ENCODE data around the gene HOXA7. TPM values are rescaled to one million over a fixed set of nuclear protein-coding genes. Genes with fewer than 3 reads are reported as not detected.

HOXA7 gene
- total and polyA plus RNA-seq, 2 of the 8 experiments (the other 6 are each of a cell fraction or from before 2014, with no cell fraction given): 0.03 TPM; not detected in 1

DNA sequence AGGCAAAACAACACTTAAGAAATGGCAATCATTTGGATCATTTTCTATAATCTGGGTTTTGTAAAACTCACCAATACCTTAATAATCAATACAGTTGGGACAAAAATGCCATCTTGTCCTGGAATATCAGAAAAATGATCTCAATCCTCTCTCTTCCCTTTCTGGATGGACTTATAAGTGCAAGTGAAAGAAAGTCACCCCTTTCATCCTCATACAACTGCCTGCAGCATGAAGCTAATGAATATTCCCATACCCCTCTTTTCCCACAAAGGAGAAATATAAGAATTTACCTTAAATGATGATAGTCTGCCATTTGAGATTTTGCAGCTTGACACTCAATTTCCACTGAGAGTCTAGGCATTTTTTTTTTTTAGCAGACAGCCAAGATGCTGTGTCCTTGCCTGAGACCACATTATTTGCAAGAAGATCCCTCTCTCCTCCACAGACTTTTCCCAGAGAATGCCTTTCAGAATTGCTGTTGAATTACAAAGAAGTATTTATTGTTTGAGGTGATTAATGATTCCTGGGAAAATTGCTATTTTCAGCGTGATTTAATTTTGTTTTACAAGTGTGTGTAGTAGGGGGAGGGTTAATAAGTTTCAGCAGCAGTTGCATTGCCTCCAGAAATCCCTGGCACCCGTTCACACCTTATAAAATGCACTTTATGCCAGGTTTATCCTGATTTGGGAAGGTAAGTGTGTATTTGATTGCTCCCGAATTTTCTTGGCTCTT is 29.7 kb downstream of the HOXA7 start:
- Histone ChIP-seq H3K23ac (ENCODE audit: insufficient read length) (no peak overlapping the region), H4K20me1 (replicated peaks in 1 of 2; ENCODE audit: control insufficient read depth in 1 of 2, insufficient read depth in 2 of 2, low read length in 2 of 2) (peaks cover 23 to 35% of the 10 kb centered on the region in 2 experiments), H3K4me3 (ENCODE audit: extremely low read depth in 1 of 4, insufficient read depth in 2 of 4, low read depth in 3 of 4, low read length in 4 of 4) (no peak overlapping the region), H2AFZ (ENCODE audit: low read length) (no peak overlapping the region), H3K23me2 (ENCODE audit: low read depth, low read length) (peaks cover 4% of the 10 kb centered on the region; the same call in 1 of the 2 replicates), H4K5ac (ENCODE audit: insufficient read length, low read depth, low read length) (no peak overlapping the region), H3K36me3 (ENCODE audit: control insufficient read depth in 2 of 4, insufficient read depth in 4 of 4, low read length in 3 of 4) (peaks cover 0 to 11% (median 0%) of the 10 kb centered on the region in 4 experiments; a peak in 2 of 8 replicates), H3K79me2 (ENCODE audit: control insufficient read depth in 1 of 2, insufficient read depth in 2 of 2, low read length in 2 of 2) (no peaks in the 10 kb centered on the region), H3K27ac (ENCODE audit: low read depth, low read length) (no peak overlapping the region), H3K56ac (replicated peaks; ENCODE audit: insufficient read length, low read depth, low read length) (no peak overlapping the region), H3K79me1 (ENCODE audit: low read depth, low read length) (no peaks in the 10 kb centered on the region), H4K91ac (replicated peaks; ENCODE audit: insufficient read length, low read length) (no peak overlapping the region), H4K8ac (ENCODE audit: extremely low read depth, insufficient read depth, low read length) (no peak overlapping the region), H3K4me2 (ENCODE audit: insufficient read depth in 1 of 2, low read depth in 2 of 2, low read length in 2 of 2) (no peak overlapping the region), H2BK15ac (ENCODE audit: low read length) (no peak overlapping the region), H2BK12ac (ENCODE audit: low read depth, low read length) (no peak overlapping the region), H3K4me1 (replicated peaks in 1 of 4; ENCODE audit: control insufficient read depth in 3 of 4, insufficient read depth in 4 of 4, low read length in 3 of 4) (peaks cover 0 to 6% (median 2%) of the 10 kb centered on the region in 4 experiments; a peak in 4 of 7 replicates), H2BK120ac (replicated peaks; ENCODE audit: low read depth, low read length) (no peak overlapping the region), H2BK5ac (ENCODE audit: low read depth, low read length) (no peak overlapping the region), H3K18ac (ENCODE audit: extremely low read depth, low read length) (no peak overlapping the region), H3K9me3 (ENCODE audit: insufficient read depth in 2 of 2, low read depth in 1 of 2, low read length in 1 of 2) (peaks cover 0 to 4% of the 10 kb centered on the region in 2 experiments; a peak in 1 of 4 replicates), H3K9ac (replicated peaks in 1 of 4; ENCODE audit: extremely low read depth in 1 of 4, low read depth in 3 of 4, low read length in 3 of 4) (no peak overlapping the region), H2BK20ac (ENCODE audit: low read length) (no peak overlapping the region), H3K14ac (ENCODE audit: insufficient read length) (no peak overlapping the region), H3K4ac (replicated peaks; ENCODE audit: insufficient read length, low read depth, low read length) (no peak overlapping the region), H3K27me3 (replicated peaks in 1 of 4; ENCODE audit: control insufficient read depth in 3 of 4, extremely low read depth in 1 of 4, insufficient read depth in 3 of 4, low read length in 3 of 4) (peaks cover 99 to 100% (median 100%) of the 10 kb centered on the region in 4 experiments), H2AK5ac (ENCODE audit: low read depth, low read length) (no peak overlapping the region)
- DNase-seq (ENCODE audit: low read depth in 1 of 2, low spot score in 2 of 2) (no peak), FAIRE-seq (no peak)
- WGBS, 2 experiments (ENCODE audit: extremely low coverage in 1 of 2, insufficient coverage in 1 of 2, insufficient read length in 1 of 2, insufficient replicate concordance in 2 of 2, low coverage in 1 of 2, low lambda C conversion rate in 2 of 2, missing lambda C conversion rate in 1 of 2): 17% methylated on average over 3 of the region's 3 CpGs; no CpG with 5 or more reads in 1 of the 2 experiments
- POLR2A ChIA-PET (ENCODE audit: partially characterized antibody): no interaction called here
- CTCF ChIA-PET (ENCODE audit: partially characterized antibody): interaction anchor here (1.0 to 2.3 kb wide), 3 partner anchors 15 to 34 kb away, joined by 3 to 10 read pairs (median 3); no protein-coding TSS in a partner anchor
- TF ChIP-seq CHD1 (IDR thresholded peaks at IDR 0.05; ENCODE audit: low read depth, low read length): no peak
- TF ChIP-seq TEAD4 (IDR thresholded peaks at IDR 0.05; ENCODE audit: low read depth, low read length): no peak
- no peak for TF ChIP-seq SP4 (IDR thresholded peaks at IDR 0.05; ENCODE audit: low read length)
- no peak for TF ChIP-seq HDAC6 (IDR thresholded peaks at IDR 0.05; ENCODE audit: low read depth, low read length)
- no peak for TF ChIP-seq JUN (IDR thresholded peaks at IDR 0.05; ENCODE audit: low read depth, low read length)
- TF ChIP-seq POLR2A (IDR thresholded peaks at IDR 0.05; ENCODE audit: control extremely low read depth in 1 of 2, low read depth in 2 of 2, low read length in 2 of 2): no peak
- no peak for TF ChIP-seq SIRT6 (IDR thresholded peaks at IDR 0.05; ENCODE audit: low read length)
- TF ChIP-seq MAX (IDR thresholded peaks at IDR 0.05): no peak
- TF ChIP-seq, protein P1, sequence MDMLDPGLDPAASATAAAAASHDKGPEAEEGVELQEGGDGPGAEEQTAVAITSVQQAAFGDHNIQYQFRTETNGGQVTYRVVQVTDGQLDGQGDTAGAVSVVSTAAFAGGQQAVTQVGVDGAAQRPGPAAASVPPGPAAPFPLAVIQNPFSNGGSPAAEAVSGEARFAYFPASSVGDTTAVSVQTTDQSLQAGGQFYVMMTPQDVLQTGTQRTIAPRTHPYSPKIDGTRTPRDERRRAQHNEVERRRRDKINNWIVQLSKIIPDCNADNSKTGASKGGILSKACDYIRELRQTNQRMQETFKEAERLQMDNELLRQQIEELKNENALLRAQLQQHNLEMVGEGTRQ (IDR thresholded peaks at IDR 0.05; ENCODE audit: low read length): no peak
- TF ChIP-seq EZH2 (IDR thresholded peaks at IDR 0.05; ENCODE audit: low read depth, low read length, severe bottlenecking): no peak
- TF ChIP-seq SP1 (IDR thresholded peaks at IDR 0.05; ENCODE audit: low read depth, low read length): no peak
- TF ChIP-seq CHD2 (IDR thresholded peaks at IDR 0.05; ENCODE audit: low read length): no peak
- no peak for TF ChIP-seq KDM4A (IDR thresholded peaks at IDR 0.05; ENCODE audit: low read depth, low read length, severe bottlenecking)

Data from H1 (cell line).